Measurements from ENCODE around the gene HCN2. TPM values are rescaled to one million over a fixed set of nuclear protein-coding genes. Genes with fewer than 3 reads are reported as not detected.

Gene HCN2
- total RNA-seq, 2 donors from 2014 or later: 0.15 to 0.75 TPM

GRCh38 chr19:547836-548720 is 41.6 kb upstream of the HCN2 start:
- H3K27ac Mint-ChIP-seq: no peak overlapping the region
- no peak overlapping the region for H3K4me3 Mint-ChIP-seq
- TF ChIP-seq CTCF (conservative IDR thresholded peaks at IDR 0.05): no peak
- Histone ChIP-seq H3K9me3 (ENCODE audit: control insufficient read depth, low read length) (no peaks in the 10 kb centered on the region), H3K4me3 (ENCODE audit: low read length) (no peak overlapping the region), H3K36me3 (ENCODE audit: control insufficient read depth, insufficient read depth, low read length) (no peaks in the 10 kb centered on the region), H3K4me1 (ENCODE audit: control insufficient read depth, insufficient read depth, low read length) (no peaks in the 10 kb centered on the region), H3K9ac (ENCODE audit: extremely low read depth, low read length, poor library complexity, severe bottlenecking) (no peak overlapping the region), H3K27ac (ENCODE audit: low read depth, low read length) (no peak overlapping the region), H3K27me3 (ENCODE audit: control insufficient read depth, insufficient read depth, low read length, poor library complexity, severe bottlenecking) (no peaks in the 10 kb centered on the region)
- no peaks in the 10 kb centered on the region for H3K4me1 Mint-ChIP-seq
- H3K27me3 Mint-ChIP-seq (ENCODE audit: insufficient read depth): peaks cover 4% of the 10 kb centered on the region
- DNase-seq: peak; percentile 44
- WGBS, 2 experiments (ENCODE audit: insufficient coverage in 1 of 2, insufficient read length in 1 of 2): 88 to 91% methylated on average over 10 to 26 of the region's 26 CpGs
- peaks cover 3% of the 10 kb centered on the region for H3K36me3 Mint-ChIP-seq (ENCODE audit: low read depth)
- H3K9me3 Mint-ChIP-seq: no peaks in the 10 kb centered on the region

- no peak overlapping the region for H3K4me3 ChIP-seq (ENCODE audit: low read length)
- no peak for TF ChIP-seq CTCF (conservative IDR thresholded peaks at IDR 0.05)
- DNase-seq: peak; percentile 47
- no peak overlapping the region for H3K27ac ChIP-seq (ENCODE audit: low read depth, low read length)
- WGBS, 2 experiments (ENCODE audit: insufficient coverage in 1 of 2, insufficient read length in 1 of 2): 92 to 93% methylated on average over 30 to 52 of the region's 52 CpGs
- no peaks in the 10 kb centered on the region for H3K36me3 ChIP-seq (ENCODE audit: control insufficient read depth, insufficient read depth, low read length)
- H3K4me3 Mint-ChIP-seq: no peak overlapping the region
- H3K9me3 ChIP-seq (ENCODE audit: control insufficient read depth, low read length): no peaks in the 10 kb centered on the region
- peaks cover 4% of the 10 kb centered on the region for H3K27me3 Mint-ChIP-seq (ENCODE audit: insufficient read depth)
- no peak overlapping the region for H3K9ac ChIP-seq (ENCODE audit: extremely low read depth, low read length, poor library complexity, severe bottlenecking)
- no peak overlapping the region for H3K27ac Mint-ChIP-seq
- H3K4me1 Mint-ChIP-seq: no peaks in the 10 kb centered on the region
- no peaks in the 10 kb centered on the region for H3K9me3 Mint-ChIP-seq
- H3K4me1 ChIP-seq (ENCODE audit: control insufficient read depth, insufficient read depth, low read length): no peaks in the 10 kb centered on the region
- H3K27me3 ChIP-seq (ENCODE audit: control insufficient read depth, insufficient read depth, low read length, poor library complexity, severe bottlenecking): no peaks in the 10 kb centered on the region
- no peaks in the 10 kb centered on the region for H3K36me3 Mint-ChIP-seq (ENCODE audit: low read depth)
These were observed 40.5 kb upstream of the HCN2 start for GRCh38 chr19:548886-549830.

GRCh38 chr19:554817-555216 is 34.9 kb upstream of the HCN2 start:
- Mint-ChIP-seq H3K4me3 (no peak overlapping the region), H3K27ac (no peak overlapping the region), H3K9me3 (no peaks in the 10 kb centered on the region), H3K27me3 (ENCODE audit: insufficient read depth) (peaks cover 4% of the 10 kb centered on the region), H3K4me1 (no peaks in the 10 kb centered on the region), H3K36me3 (ENCODE audit: low read depth) (no peaks in the 10 kb centered on the region)
- Histone ChIP-seq H3K4me3 (ENCODE audit: low read length) (no peak overlapping the region), H3K4me1 (ENCODE audit: control insufficient read depth, insufficient read depth, low read length) (peaks cover 4% of the 10 kb centered on the region), H3K27ac (ENCODE audit: low read depth, low read length) (no peak overlapping the region), H3K27me3 (ENCODE audit: control insufficient read depth, insufficient read depth, low read length, poor library complexity, severe bottlenecking) (no peaks in the 10 kb centered on the region), H3K9me3 (ENCODE audit: control insufficient read depth, low read length) (no peaks in the 10 kb centered on the region), H3K9ac (ENCODE audit: extremely low read depth, low read length, poor library complexity, severe bottlenecking) (no peak overlapping the region), H3K36me3 (ENCODE audit: control insufficient read depth, insufficient read depth, low read length) (no peaks in the 10 kb centered on the region)
- no peak for TF ChIP-seq CTCF (conservative IDR thresholded peaks at IDR 0.05)
- no peak for DNase-seq
- 89 to 95% methylated on average over 10 to 20 of the region's 20 CpGs for WGBS, 2 experiments (ENCODE audit: insufficient coverage in 1 of 2, insufficient read length in 1 of 2)
